ENCODE data around the gene PRDM16.

The PRDM16 gene

DNA sequence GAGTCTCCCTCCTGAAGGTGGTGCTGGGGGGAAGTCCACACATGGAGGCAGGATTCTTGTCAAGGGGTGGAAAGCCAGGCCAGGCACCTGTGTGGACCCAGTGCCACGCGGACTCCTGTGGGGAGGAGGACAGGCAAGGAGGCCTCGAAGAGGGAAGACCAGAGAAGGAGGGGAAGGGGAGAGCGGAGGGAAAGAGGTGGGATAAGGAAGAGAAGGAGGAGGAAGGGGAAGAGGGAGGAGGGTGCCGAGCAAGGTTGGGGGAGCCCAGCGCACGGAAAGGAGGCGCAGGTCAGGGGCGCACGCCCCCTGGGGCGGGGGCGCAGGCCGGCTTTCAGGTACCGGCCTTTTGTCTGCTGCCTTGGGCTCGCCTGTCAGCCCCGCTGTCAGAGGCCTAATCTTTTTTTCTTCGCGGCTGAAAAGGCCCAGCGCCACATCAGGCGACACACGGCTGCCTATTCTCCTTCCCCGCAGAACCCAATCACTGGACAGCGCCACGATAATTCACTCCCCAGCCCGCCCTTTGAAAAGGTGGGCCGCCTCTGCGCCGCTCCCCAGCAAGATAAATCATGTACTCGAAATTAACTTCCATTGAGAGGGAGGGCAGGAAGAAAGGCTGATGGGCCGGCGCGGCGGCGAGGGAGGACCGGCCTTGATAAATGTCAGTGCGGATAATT, 42.5 kb downstream of the PRDM16 start:
- no peak for DNase-seq

DNA sequence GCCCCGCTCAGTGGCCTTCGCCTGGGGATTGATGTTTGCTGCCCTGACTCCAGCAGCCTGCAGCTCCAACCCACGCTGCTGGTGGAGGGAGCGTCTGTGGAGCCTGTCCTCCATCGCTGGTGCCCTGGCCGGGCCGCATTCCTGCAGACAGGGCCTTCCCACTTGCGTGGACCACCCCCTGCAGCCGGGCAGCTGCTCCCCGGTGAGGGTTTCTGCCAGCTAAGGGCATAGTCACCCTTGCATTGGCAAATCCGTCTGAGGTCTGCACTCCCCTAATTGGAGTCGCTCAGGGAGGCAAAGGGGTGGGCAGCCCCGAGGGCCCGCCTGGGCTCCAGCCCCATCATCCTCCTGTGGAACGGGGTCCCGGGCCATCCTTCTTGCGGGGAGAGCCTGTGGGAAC, 43.5 kb downstream of the PRDM16 start:
- DNase-seq = no peak

DNA sequence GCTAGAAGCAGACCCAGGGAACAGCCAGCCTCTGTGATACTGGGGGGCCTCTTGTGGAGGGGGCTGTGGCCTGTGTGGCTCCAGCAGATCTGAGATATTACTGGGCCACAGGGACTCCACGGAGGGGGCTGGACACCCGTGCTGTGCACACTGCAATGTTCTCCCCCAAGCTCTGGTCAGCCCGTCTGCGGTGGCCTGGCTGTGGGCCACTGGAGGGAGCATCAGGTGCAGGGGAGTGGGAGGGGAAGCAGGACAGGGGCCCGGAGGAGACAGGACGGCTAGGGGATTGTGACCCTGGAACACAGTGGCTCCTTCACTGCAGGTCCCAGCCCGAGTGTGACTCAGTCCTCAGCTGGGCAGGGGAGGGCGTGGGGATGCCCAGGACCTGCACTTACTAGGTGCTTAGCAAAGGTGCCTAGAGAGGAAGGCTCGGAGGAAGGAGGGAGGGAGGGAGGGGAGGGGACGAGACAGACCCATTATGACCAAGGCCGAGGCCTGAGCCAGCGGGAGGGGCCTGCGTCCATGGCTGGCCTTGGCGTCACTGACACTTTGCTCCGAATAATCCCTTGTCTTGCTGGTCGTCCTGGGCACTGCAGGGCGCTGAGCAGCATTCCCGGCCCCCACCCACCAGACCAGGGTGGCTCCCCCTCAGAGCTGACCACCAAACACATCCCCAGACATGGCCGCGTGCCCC, 44.2 kb downstream of the PRDM16 start:
- DNase-seq = no peak

DNA sequence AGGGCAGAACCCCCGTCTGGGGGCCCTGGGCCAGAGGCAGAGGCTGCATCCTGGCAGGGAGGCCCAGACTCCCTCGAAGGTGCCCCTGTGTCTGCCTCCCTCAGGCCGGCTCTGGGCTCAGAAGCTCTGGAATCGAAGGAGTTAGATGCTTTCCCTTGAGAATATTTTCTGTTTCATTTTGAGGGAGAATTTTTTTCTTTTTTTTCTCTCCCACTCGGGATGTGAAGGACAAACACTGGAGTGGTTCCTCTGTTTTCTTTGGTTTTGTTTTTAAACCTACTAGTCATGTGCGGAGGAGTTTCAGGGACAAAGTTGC, 44.7 kb downstream of the PRDM16 start:
- DNase-seq = no peak

DNA sequence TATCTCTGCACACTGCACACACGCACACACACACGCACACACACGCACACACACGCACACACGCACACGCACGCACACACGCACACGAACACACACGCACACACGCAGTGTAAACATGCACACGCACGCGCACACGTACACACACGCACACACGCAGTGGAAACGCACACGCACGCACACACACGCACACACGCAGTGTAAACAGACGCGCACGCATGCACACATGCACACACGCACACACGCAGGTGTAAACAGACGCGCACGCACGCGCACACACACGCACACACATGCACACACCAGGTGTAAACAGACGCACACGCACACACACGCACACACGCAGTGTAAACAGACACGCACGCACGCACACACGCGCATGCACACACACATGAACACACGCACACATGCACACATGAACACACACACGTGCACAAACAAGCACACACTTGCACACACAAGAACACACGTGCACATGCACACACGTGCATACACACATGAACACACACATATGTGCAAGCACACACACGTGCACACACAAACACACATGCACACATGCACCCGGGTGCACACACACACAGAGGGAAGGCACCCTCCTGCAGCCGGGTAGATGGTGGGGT, 45.2 kb downstream of the PRDM16 start:
- DNase-seq = no peak

DNA sequence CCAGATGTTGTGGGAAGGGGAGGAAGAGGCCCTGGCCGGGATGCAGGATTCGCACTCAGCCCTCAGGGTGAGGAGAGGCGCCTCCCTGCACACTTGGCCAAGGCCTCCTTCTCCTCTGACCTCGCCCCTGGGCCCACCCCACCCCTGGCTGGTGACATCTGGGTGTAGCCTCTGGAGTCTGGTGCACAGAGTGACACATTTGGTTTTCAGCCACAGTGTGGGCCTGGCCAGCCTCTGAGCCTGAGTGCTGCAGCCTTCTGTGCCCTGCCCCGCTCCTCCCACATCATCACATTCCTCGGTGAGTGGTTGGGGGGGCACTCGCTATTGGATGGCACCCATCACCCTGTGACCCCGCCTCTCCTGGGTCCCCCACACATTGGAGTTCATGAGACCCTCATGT, 45.8 kb downstream of the PRDM16 start:
- no peak for DNase-seq

DNA sequence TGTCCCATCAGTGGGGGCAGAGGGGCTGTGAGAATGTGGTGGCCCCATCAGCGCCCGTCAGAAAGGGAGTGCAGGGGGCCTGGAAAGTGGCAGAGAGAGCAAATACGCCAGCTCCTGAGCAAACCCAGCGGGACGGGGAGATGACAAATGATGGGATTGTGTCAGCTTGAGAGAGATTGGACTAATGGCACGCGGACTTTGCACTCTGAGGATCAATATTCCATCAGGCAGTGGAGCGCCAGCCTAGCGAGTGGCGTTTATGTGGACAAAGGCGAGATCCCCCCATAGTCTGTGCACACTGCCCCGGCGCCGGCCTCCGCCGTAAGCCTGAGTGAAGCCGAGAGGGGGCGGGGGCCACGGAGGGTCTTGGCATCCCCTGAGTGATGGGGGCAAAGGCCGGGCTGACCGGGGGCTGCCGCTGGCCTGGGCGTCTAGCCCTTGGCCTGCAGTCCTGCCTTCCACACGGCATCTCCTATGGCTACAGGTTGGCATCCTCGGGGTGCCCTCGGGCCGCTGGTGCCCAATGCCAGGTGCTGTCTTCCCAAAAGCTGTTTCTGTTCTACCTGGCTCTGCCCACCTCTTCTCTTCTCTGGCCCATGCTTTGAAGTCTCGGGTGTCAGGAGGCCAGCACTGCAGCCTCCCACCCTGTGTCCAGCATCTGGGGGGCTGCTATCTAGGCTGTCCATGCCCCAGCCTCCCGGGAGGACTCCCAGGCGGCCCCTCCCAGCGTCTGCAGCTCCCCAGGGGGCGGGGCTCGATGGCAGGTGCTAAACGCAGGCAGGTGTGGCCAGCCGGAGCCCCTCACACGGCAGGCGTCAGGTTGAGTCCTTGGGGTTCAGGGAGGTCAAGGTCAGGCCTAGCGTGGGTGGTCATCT, 46.5 kb downstream of the PRDM16 start:
- no peak for DNase-seq

DNA sequence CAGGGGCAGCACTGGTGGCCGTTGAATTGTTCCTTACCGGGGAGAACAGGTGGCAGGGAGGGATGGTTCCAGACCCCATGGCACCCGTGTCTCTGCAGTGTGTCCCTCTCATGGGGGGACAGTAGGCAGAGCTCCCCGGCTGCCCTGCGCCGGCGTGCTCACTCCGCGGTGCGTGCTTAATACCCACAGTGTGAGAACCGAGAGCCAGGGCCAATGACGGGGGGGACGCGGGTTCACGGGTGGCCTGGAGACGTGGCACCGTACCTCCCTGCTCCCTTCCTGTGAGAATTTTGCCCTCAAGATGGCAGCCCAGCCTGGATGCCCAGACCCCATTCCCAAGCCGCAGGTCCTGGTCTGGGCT, 47.1 kb downstream of the PRDM16 start:
- no peak for DNase-seq

DNA sequence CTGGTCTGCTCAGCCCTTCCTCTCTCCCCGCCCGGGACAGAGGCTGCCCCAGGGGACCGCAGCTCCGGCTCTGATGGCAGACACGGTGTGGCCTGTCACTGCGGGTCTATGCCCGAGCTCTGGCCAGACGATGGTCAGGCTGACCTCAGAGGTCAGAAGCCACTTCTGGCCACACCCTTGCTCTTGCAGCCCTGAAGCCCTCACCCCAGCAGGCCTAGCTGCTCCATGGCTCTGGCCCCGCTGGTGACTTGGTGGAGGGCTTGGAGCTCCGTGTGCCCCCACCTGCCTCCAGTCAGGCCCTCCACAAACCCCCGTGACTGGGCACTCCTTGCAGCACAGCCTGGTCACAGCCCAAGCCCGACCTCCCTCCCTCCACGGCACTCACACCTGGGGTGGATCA, 47.6 kb downstream of the PRDM16 start:
- DNase-seq = no peak

DNA sequence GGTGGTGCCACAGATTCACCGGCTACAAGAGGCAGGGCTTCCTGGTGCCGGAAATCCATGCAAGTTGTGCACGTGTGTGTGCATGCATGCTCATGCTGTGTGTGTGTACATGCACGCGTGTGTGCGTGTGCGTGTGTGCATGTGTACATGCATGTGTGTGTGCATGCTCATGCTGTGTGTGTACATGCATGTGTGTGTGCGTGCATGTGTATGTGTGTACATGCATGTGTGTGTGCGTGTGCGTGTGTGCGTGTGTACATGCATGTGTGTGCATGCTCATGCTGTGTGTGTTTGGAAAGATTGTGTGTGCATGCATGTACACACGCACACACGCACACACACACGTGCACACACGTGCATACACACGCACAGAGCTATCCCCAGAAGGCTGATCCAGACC, 48.9 kb downstream of the PRDM16 start:
- no peak for DNase-seq

DNA sequence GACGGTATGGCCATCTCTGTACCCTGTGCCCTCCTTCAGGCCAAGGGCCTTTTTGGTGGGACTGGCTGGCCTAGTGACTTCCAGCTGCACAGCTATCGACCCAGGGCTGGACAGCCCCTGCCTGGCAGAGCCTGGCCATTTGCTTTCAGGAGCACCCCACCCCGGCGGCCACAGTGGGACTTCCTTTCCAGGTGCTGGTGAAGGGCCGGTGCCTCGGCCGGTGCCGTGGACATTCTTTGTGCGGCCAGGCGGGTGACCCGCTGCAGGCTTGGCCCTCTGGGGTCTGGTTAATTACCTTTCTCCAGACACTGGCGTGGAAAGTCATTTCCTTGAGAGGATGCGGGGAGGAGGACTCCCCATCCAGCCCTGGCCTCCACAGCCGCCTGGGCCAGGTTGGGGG, 50.1 kb downstream of the PRDM16 start:
- no peak for DNase-seq

DNA sequence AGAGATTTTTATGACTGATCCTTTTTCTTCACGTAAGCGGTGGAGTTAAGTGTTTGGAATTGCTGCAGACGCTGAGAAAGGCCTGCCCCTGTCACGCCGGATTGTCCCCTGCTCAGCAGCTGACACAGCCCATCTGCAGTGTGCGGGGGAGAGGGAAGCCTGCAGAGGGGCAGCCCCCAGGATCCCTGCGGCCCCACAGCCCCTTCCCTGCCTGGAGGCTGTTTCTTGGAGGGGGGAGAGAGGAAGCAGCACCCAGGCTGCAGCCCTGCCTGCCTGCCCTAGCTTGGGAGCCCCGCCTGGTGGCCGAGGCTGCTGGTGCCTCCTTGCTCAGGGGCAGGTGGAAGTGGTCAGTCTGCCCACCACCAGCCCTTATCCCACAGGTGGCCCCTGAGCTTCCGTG, 50.7 kb downstream of the PRDM16 start:
- no peak for DNase-seq

DNA sequence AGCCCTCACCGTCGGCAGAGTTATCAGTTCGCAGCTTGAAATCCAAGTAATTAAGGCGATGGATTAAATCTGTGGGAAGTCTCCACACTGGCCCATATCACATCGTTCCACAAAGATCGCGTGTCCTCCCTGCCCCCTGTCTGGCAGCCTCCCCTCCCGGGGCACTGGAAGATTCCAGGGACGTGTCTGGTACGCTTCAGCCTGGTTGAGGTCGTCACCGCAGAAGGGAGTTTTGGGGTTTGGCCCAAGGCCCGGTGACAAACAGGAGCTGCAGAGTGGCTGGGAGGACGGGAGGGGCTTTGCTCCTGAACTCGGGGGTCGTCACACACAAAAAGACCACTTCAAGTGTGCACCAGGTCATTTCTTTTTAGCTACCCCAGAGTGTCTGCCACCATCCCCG, 51.1 kb downstream of the PRDM16 start:
- DNase-seq = no peak

DNA sequence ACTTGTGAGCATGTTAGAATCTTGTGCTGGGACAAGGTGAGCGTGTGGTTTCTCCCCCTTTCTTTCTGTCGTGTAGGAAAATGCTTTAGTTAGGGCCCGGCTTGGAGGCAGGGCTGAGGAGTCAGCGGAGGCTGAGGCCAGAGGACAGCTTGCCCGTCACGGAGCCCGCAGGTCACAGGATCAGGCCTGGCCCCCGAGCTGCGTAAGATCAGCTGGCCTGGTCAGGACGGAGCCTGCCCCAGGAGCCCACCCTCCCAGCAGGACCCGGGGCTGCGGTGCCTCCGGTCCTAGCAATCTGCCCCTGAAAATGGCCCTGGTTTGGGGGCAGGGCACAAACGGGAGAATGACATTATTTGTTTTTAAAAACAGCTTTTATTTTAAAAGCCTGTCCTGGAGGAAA, 52.0 kb downstream of the PRDM16 start:
- DNase-seq = no peak

DNA sequence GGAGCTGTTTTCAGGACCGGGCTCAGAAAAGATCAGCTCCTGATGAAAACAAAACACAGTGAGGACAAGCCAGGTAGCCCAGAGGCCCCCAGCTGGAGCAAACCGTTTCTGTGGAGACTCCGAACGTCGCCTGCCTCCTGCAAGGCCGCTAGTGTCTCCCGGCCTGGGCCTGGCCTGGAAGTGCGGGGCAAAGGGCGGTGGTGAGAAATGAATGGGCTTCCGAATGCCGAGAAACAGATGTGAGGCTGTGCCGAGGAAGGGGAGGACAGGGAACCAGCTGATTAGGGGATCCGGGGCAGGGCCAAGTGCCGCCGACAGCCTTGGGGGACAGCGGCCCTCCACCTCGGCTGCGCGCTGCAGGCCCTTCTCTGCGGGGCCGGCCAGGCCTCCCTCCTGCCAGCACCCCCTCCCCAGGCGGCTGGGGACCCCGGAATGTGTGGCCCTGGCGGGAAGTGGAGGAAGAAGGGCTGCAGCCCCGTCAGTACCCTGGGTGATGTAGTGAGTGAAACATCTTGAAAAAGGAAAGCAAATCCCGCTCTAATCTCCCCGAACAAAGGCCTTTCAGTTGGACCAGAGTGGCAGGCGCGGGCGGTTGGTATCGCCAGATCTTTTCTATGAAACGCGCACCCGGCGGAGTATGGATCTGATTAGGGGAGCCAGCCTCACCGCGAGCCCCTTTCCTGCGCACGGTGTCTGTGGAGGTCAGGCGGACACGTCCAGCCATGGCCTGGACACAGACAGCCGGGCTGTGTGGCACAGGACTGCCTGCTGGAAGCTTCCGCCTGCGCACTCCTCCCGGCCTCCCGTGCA, 52.6 kb downstream of the PRDM16 start:
- no peak for DNase-seq

DNA sequence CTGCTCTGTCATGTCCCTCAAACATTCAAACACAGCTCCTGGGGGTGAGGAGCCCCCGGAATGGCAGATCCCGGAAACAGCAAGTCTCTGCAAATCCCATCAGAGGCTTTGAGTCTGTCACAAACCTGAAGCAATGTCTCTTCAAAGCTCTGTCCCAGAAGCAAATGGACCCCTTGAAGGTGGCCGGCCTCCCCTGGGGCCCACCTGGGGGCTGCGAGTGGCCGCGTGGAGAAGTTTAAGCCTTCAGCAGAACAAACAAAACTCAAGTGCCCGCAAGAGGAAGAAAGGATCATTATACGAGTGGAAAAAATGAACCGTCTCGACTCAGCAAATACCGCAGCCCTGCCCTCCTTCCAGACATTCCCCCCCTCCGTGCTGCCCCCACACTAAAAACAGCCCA, 53.3 kb downstream of the PRDM16 start:
- DNase-seq = no peak

DNA sequence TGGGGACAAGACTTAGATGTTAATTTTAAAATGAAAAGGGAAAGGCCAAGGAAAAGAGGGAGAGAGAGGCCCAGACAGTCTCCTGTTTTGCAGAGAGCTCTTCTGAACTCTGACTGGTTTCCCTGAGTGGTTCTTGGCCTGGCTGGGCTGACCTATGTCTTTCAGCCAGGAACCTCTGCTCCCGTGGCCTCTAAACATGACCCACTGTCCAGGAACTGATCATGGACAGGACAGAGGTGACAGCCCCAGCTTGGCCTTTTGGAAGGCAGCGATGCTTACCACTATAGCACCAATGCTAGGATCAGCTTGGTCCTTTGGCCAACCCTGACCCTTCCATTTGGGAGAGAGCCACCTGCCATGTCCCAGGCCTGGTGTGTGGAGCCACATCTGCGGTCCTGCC, 55.2 kb downstream of the PRDM16 start:
- no peak for DNase-seq

DNA sequence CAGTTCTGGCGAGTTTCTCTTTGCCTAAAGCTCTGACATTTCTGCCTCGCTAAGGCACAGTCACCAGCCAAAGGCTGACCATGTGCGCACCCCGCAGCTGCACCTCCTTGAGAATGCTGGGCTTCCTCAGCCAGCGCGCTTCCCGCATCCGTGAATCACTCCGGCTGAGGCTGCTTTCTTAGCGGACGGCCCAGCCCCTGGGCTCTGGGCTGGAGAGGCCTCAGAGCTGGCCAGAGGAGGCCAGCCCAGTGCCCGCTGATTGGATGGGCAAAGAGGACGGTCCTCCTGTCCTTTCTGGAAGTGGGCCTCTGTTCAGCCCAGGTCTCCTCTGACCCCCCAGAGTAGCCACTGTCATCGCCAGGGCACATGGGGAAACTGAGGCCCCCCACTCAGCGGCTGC, 56.1 kb downstream of the PRDM16 start:
- no peak for DNase-seq

DNA sequence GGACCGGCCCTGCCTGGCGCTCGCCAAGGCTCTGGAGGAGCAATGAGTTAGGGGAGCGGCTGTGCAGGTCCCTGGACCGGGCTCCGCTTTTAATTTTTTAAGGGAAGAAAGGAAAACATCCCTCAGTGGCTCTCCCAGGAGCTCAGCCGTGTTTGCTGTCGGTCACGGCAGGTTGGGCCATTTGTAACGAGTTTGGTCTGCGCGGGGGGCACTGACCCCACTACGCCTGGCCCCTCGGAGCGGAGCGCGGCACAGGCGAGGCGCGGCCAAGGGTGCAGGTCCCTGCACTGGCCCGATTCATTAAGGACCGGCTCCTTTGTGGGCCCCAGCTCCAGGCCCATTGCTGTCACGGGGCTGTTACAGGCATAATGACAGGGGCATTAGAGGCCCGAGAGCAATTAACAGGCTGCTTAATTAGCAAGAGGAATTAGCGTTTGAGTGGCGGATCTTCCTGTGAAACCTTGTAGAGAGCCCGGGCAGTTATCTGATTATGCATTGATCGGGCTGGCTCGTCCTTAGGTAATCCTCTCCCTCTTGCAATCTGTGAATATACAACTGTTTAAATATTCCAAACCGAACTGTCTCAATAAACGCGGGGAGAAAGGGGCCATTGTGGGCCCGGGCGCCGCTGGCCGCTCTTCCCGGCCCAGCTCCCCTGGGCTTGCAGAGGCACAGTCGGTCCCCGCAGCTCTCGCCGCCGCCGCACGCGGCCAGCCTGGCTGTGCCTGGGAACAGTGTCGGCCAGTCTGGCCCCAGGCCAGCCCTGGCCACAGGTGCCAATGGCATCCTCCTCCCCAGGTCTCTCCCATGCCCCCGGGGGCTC, 56.8 kb downstream of the PRDM16 start:
- DNase-seq = no peak

DNA sequence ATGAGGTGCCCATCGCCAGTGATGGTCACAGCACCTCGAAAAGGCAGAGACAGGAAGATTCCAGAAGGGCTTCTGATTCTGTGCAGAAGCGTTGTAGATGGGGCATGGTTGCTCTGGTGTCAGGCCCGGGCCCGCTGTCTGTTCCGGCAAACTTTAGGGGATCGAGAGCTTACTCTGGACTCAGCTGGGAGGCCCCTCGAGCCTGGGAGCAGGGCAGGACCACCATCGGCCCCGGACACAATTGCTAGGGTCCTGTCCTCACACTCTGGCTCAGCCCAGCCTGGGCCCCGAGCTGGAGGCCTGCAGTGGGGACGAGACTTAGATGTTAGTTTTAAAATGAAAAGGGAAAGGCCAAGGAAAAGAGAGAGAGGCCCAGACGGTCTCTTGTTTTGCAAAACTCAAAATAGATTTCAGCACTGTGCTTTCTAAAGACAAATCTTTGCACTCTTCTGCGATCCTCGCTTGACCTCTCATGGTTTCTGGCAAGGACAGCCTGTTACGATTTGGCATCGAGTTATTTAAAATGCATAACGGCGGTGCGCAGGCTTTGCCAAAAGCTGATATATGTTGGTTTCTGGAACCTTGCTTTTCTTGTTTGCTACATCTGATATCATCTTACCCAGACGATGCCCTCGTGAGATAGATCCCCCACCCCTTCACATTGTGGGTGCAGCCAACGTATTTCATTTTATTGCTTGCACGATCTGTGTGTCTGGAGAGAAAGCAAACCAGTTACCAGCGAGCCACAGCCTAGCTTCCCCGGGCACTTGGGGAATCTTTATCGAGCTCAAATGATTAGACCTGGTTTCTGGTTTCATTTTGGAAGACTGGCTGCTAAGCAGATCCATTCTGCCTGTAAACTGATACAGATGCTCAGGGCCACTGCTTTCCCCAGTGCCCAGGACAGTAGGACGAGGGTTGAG, 58.0 kb downstream of the PRDM16 start:
- DNase-seq = peak; percentile 69

DNA sequence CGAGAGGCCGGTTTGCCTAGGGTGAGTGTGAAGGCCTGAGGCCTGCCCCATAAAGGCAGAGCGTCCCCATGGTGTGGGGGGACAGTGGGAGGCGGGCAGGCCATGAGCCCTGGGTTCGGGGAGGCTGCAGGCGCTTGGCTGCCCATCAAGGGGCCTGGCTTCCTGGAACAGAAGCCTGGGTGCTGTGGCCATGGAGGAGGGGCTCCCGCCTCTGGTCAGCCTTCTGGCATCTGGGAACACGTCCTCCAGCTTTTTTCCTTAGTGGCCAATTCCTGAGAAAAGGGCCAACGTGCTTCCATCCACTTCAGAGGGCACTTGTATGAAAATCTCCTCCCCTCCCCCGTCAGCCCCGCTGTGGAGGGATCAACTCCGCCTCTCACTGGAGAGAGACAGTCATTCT, 58.7 kb downstream of the PRDM16 start:
- no peak for DNase-seq
